HG02623 (cell line): ENCODE measurements around the gene PCSK1N.
"Not testable (repeated sequence)": the region's sequence is repeated elsewhere in the genome, so short reads cannot be mapped to it uniquely, and the experiment has no call there.

Experiments used
- ATAC-seq: cut with Tn5 transposase; IDR thresholded peaks from one replicate; pipeline ENCODE4 v1.9.1; 2021; ENCODE audit warnings: moderate library complexity; ENCODE audit not compliant: unreplicated experiment

PCSK1N gene

DNA sequence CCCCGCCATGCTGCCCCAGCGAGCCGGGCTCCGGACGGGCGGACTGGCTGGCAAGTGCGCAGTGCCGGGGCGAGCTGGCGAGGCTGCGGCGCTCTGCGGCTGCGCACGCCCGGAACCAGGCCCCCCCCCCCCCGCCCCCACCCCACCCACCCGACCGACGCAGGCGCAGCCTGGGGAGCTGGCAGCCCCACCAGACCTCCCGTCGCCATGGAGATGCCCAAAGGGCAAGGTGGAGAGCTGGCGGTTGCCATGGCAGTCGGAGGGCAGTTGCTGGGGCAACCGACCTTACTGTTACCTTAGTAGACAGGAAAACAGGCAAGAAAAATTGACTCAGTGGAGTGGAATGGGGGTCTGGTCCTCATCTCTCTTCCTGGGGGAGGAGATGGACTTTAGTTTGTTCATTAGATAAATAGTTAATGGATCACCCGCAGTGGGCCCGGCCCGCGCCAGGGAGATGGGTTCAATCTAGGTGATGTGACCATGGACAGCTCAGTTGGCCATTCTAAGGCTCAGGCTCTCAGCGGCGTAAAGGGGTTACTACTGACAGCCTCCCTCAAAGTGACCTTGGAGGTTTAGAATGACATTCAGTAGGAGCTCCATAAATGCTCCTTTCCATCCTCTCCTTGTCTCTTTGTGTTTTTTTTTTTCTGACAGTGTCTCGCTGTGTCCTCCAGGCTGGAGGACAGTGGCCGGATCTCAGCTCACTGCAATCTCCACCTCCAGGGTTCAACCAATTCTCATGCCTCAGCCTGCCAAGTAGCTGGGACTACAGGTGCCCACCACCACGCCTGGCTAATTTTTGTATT lies at the start of gene PCSK1N:
Gene PCSK1N (minus strand): TSS at position 87 of the 806 bp plus-strand sequence. CDS start 78 bp downstream, at position 9.
- no peak for ATAC-seq

DNA sequence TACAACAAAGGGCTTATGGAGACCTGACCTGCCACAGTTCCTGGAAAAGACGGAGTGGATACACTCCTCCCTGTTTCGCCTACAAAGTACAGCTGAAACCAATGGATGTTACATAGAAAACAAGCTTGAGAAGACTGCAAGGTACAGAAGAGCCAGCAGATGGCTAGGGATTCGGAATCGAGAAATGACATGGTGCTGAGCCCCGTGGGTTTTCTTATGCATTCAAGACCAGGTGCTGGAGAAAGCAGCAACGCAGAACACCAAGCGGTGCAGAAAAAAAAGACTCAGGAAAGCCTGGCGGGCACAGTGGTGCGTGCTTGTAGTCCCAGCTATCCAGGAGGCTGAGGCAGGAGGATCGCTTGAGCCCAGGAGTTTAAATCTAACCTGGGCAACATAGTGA lies 48.3 kb upstream of the PCSK1N start:
- no peak for ATAC-seq

GRCh38 chrX:48876944-48877343 lies 41.5 kb upstream of the PCSK1N start:
- not testable (repeated sequence) for ATAC-seq

- not testable (repeated sequence) for ATAC-seq
Measured at GRCh38 chrX:48872017-48872416, 36.6 kb upstream of the PCSK1N start.

- ATAC-seq = no peak
Measured at GRCh38 chrX:48864210-48864609, 28.8 kb upstream of the PCSK1N start.

DNA sequence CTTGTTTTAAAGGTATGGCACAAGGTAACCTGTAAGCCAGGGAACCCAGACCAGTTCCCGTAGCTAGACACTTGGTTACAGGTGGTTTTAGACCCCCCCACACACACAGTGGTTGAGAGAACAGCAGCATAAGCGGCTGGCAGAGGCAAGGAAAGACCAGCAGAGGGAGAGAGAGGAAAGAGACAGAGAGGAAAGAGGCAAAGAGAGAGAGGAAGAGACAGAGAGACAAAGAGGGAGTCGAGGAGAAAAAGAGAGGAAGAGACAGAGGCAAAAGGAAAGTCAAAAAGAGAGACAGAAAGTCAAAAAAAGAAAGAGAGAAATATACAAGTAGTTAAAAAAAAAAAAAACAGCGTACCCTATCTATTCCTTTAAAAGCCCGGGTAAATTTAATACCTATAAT lies 19.5 kb upstream of the PCSK1N start:
- no peak for ATAC-seq

GRCh38 chrX:48854121-48854804 lies 18.9 kb upstream of the PCSK1N start:
- ATAC-seq = not testable (repeated sequence)

DNA sequence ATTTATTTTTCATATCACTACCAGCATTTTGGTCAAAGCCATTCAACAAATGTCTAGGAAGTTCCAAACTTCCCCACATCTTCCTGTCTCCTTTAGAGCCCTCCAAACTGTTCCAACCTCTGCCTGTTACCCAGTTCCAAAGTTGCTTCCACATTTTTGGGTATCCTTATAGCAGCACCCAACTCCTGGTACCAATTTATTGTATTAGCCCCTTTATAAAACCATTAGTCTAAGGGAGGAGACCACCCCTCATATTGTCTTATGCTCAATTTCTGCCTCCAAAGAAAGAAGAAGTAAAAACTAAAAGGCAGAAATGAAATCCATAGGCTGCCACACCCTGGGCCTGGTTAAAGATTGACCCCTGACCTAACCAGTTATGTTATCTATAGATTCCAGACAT lies 18.1 kb upstream of the PCSK1N start:
- ATAC-seq = not testable (repeated sequence)

- no peak for ATAC-seq
Measured at GRCh38 chrX:48852857-48853256, 17.4 kb upstream of the PCSK1N start.

- no peak for ATAC-seq
Measured at GRCh38 chrX:48848847-48849246, 13.4 kb upstream of the PCSK1N start.

DNA sequence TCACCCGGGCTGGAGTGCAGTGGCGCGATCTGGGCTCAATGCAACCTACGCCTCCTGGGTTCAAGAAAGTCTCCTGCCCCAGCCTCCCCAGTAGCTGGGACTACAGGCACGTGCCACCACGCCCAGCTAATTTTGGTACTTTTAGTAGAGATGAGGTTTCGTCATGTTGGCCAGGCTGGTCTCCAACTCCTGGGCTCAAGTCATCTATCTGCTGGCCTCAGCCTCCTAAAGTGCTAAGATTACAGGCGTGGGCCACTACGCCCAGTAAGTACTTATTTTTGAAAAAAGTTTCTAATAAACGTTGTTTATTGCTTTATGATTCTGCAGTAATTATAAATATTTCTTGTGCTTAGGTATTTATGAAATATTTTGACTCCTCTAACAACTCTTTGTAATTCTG lies 4.3 kb upstream of the PCSK1N start:
- no peak for ATAC-seq

DNA sequence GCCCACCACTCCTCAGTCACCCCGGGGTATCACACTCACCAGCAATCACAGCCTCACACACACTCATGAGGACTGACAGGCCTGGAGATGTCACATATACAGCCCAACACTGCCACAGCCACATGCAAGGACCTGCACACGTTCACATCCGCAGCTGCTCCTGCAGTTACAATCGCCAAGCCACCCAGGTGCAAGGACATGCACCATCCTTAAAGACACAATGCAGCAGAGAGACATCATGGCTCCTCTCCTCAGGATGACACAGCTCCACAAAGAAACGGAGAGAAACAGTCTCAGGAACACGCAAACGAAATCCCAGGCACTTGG lies 1.1 kb downstream of the PCSK1N start:
- ATAC-seq = no peak

GRCh38 chrX:48833542-48834138 lies 1.8 kb downstream of the PCSK1N start:
- ATAC-seq = no peak

DNA sequence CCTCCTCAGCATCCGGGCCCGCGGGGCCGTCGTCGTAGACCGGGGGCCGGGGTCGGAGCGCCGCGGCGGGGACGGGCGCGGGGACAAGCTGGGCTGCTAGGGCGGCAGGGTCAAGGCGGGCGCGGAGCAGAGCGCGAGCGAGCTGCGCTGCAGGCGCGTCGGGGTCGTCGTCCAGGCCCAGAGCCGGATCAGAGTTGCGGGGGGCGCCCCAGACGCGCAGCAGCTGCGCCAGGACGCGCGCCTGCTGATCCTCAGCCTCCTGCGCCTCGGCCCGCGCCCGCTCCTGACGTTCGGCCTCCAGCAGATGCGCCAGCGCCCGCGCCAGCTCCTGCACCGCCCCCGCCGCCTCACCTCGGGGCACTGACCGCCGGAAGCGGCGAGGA lies 3.5 kb downstream of the PCSK1N start:
- no peak for ATAC-seq

GRCh38 chrX:48831136-48831908 lies 4.1 kb downstream of the PCSK1N start:
- no peak for ATAC-seq

- no peak for ATAC-seq
Measured at GRCh38 chrX:48829016-48829735, 6.2 kb downstream of the PCSK1N start.

DNA sequence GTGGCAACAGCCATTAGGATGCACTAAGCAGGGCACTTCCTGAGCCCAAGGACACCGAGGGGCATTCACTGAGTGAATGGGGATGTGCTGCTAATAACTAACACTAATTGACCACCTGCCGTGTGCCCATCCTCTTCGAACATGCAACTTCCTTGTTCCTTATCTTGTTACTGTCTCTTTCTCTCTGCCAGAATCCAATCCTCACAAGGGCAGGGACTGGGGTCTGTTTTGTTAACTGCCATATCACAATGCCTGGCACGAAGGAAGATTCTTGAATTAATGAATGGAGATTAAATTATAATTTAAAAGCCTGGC lies 7.8 kb downstream of the PCSK1N start:
- no peak for ATAC-seq

DNA sequence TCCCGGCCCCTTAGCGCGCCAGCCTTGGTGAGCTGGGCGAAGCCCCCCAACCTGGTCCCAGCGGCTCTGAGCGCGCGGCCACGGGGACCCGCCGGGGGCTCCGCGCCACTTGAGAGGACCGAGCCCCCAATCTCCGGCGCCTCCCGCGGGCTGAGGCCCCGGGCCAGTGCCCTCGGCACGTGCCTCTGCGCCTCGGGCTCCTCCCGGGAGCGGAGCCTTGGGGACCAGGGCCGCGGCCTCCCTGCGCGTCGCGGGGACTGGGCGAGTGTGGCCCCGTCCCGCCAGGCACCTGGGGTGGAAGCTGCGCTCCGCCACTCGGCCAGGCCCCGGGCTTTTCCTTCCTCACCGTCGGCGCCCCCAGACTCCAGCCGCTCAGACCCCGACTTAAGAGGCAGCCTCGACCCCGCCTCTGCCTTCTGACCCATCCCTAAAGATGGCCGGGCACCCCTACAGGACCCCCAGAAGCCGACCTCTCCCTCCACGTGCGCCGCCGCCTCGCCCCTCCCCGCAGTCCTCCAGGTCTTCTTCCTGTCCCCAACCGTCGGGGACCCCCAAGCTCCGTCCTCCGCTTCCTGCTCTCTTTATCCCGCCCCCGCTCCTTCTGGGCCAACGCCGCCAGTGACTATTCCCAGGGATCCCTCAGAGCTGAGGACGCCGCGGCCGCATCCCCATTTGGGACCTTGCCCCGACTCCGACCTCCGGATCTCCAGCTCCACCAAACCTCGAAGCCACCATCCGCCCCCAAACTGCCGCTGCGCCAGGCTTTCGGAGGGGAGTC lies 8.3 kb downstream of the PCSK1N start:
- no peak for ATAC-seq

DNA sequence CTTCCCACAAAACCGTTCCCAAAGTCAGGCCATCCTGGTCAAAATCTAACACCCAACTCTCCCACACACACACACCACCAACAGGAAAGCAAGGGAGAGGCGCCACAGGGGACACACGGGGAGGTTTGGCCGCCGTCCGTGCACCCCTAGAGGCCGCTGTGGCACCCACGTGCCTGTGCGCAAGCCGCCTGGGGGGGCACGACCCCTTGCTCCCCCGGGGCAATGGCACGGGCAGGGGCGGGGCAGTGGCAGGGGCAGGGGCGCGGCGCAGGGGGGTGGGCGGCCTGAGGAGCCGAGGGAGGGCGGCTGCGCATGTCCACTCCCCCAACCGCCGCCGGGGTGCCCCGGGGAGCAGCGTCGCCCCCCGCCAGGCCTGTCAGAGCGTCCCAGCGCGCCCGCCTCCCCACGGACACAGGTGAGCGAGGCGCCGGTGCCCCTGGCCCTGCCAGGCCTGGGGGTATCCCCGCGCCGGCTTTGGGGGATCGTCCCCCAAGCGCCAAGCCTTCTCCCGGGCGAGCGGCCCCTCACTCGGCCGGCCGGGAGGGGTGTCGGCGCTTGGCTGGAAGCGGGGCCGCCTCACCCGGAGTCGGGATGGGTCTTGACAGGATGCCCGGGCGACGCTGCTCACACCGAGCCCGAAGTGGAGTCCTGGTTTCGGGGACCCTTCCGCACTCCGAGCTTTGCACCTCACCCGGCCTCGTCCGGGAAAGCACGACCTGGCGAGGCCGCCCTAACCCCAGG lies 9.1 kb downstream of the PCSK1N start, which contains the start of gene ERAS:
Gene ERAS (plus strand): TSS at position 379 of the 741 bp plus-strand sequence. CDS start 2,611 bp downstream, outside the sequence.
- no peak for ATAC-seq
